SK-N-SH (cell line): ENCODE measurements around the gene RAP2A. TPM values are rescaled to one million over a fixed set of nuclear protein-coding genes. Genes with fewer than 3 reads are reported as not detected.

Experiments
- CTCF ChIA-PET: fragments of 300-600, 350-600 bp; formaldehyde crosslinking; extraction: SDS; loops from one replicate; lab custom pipeline; 2021; lab: Yijun Ruan, JAX
- POLR2A ChIA-PET: fragments of 350-600 bp; sonication (Branson Sonifier 250); formaldehyde crosslinking; extraction: SDS; loops from one replicate; lab custom pipeline; 2020; ENCODE audit warnings: antibody characterized with exemption, inconsistent platforms; lab: Yijun Ruan, JAX
- DNase-seq: peaks from one replicate; pipeline ENCODE4 v3.0.0; 2012
- H2AFZ ChIP-seq: fragments of 200-600 bp; sonication (generic); 2 replicates; pipeline ENCODE4 v1.8.1; 2016; ENCODE audit warnings: antibody characterized with exemption, mild to moderate bottlenecking, low read depth
- H3F3A ChIP-seq: fragments of 200-600 bp; sonication (generic); replicated peaks from 2 replicates; pipeline ENCODE3; 2016; ENCODE audit warnings: antibody characterized with exemption, mild to moderate bottlenecking; ENCODE audit not compliant: insufficient read depth
- H3K27ac ChIP-seq, 2 experiments: fragments of 200-500 bp in 1 of 2; fragments of 200-600 bp in 1 of 2; sonication (Bioruptor generic) in 1 of 2; sonication (generic), shearing (Covaris generic) in 1 of 2; 2 replicates each; pipeline versions ENCODE4 v1.5.1 to v1.6.1; 2014 to 2016; ENCODE audit warnings: low read depth in 2 of 2, inconsistent platforms in 1 of 2, low read length in 1 of 2, mild to moderate bottlenecking in 1 of 2, mixed read lengths in 1 of 2
- H3K27me3 ChIP-seq: fragments of 200-600 bp; sonication (generic), shearing (Covaris generic); 2 replicates; pipeline ENCODE4 v1.6.1; 2016; ENCODE audit warnings: mixed run types; ENCODE audit not compliant: insufficient read depth
- H3K36me3 ChIP-seq, 2 experiments: fragments of 200-500 bp in 1 of 2; fragments of 200-600 bp in 1 of 2; sonication (Bioruptor generic) in 1 of 2; sonication (generic) in 1 of 2; replicated peaks in 1 of 2; 2 replicates each; pipeline versions ENCODE3 to v1.5.1; 2014 to 2016; ENCODE audit warnings: low read length in 1 of 2, mild to moderate bottlenecking in 1 of 2; ENCODE audit not compliant: insufficient read depth in 2 of 2, control insufficient read depth in 1 of 2
- H3K4me1 ChIP-seq, 2 experiments: fragments of 200-500 bp in 1 of 2; fragments of 200-600 bp in 1 of 2; sonication (Bioruptor generic) in 1 of 2; sonication (generic), shearing (Covaris generic) in 1 of 2; 2 replicates each; pipeline versions ENCODE4 v1.5.1 to v1.6.1; 2014 to 2016; ENCODE audit warnings: low read depth in 1 of 2, low read length in 1 of 2, mixed run types in 1 of 2; ENCODE audit not compliant: insufficient read depth in 2 of 2, control insufficient read depth in 1 of 2
- H3K4me2 ChIP-seq: fragments of 200-600 bp; sonication (generic), shearing (Covaris generic); 2 replicates; pipeline ENCODE4 v1.6.1; 2017; ENCODE audit warnings: mixed run types
- H3K4me3 ChIP-seq, 2 experiments: fragments of 200-500 bp in 1 of 2; fragments of 200-600 bp in 1 of 2; sonication (Bioruptor generic) in 1 of 2; sonication (generic), shearing (Covaris generic) in 1 of 2; 2 replicates each; pipeline versions ENCODE4 v1.5.1 to v1.8.1; 2014 to 2016; ENCODE audit warnings: low read depth in 2 of 2, inconsistent platforms in 1 of 2, low read length in 1 of 2, mild to moderate bottlenecking in 1 of 2, mixed read lengths in 1 of 2, moderate library complexity in 1 of 2
- H3K79me2 ChIP-seq: fragments of 200-600 bp; sonication (generic); 2 replicates; pipeline ENCODE4 v1.8.1; 2017; ENCODE audit warnings: mild to moderate bottlenecking; ENCODE audit not compliant: insufficient read depth
- H3K9ac ChIP-seq: fragments of 200-600 bp; sonication (generic); 2 replicates; pipeline ENCODE4 v1.6.1; 2017; ENCODE audit warnings: mixed run types
- H3K9me2 ChIP-seq: fragments of 200-600 bp; sonication (generic); 2 replicates; pipeline ENCODE4 v1.6.1; 2017; ENCODE audit warnings: mixed run types
- H3K9me3 ChIP-seq: fragments of 200-600 bp; sonication (generic); 2 replicates; pipeline ENCODE4 v1.6.1; 2017; ENCODE audit warnings: mixed run types, mild to moderate bottlenecking, moderate library complexity
- H4K20me1 ChIP-seq: fragments of 200-600 bp; sonication (generic); 2 replicates; pipeline ENCODE4 v1.6.1; 2017; ENCODE audit warnings: mild to moderate bottlenecking, mixed run types; ENCODE audit not compliant: insufficient read depth
- CHD2 ChIP-seq: fragments of 150-350 bp; IDR thresholded peaks from 2 replicates; pipeline ENCODE4 v1.6.1; 2018; ENCODE audit warnings: low read length; ENCODE audit not compliant: partially characterized antibody
- EP300 ChIP-seq, 2 experiments: IDR thresholded peaks; 2 replicates each; pipeline versions ENCODE4 v1.4.0 to v1.6.1; 2012; ENCODE audit warnings: borderline replicate concordance in 1 of 2, low read depth in 1 of 2, low read length in 1 of 2
- FOSL2 ChIP-seq: IDR thresholded peaks from 2 replicates; pipeline ENCODE4 v1.4.0; 2012; ENCODE audit warnings: low read depth, mild to moderate bottlenecking, moderate library complexity, borderline replicate concordance
- GABPA ChIP-seq: IDR thresholded peaks from 2 replicates; pipeline ENCODE4 v1.4.0; 2012; ENCODE audit warnings: low read depth, mild to moderate bottlenecking
- GATA2 ChIP-seq: sonication (generic); formaldehyde crosslinking; IDR thresholded peaks from 2 replicates; pipeline ENCODE4 v1.5.0; 2020; ENCODE audit warnings: mild to moderate bottlenecking, missing genetic modification reagents
- MAX ChIP-seq: IDR thresholded peaks from 2 replicates; pipeline ENCODE4 v1.4.0; 2012; ENCODE audit warnings: low read depth
- NFIC ChIP-seq: IDR thresholded peaks from 2 replicates; pipeline ENCODE4 v1.4.0; 2012; ENCODE audit warnings: borderline replicate concordance
- NRF1 ChIP-seq: IDR thresholded peaks from 2 replicates; pipeline ENCODE4 v1.6.1; 2012; ENCODE audit warnings: low read depth, mild to moderate bottlenecking, low read length
- POLR2AphosphoS5 ChIP-seq: IDR thresholded peaks from 2 replicates; pipeline ENCODE4 v1.6.1; 2012; ENCODE audit warnings: low read depth, low read length
- RCOR1 ChIP-seq: fragments of 150-350 bp; IDR thresholded peaks from 2 replicates; pipeline ENCODE4 v1.6.1; 2017; ENCODE audit warnings: antibody characterized with exemption, low read length
- RFX5 ChIP-seq: IDR thresholded peaks from 2 replicates; pipeline ENCODE4 v1.6.1; 2012; ENCODE audit warnings: mild to moderate bottlenecking, improper control_type of control experiment, low read length
- TCF12 ChIP-seq: IDR thresholded peaks from 2 replicates; pipeline ENCODE4 v1.4.0; 2012
- TEAD4 ChIP-seq: IDR thresholded peaks from 2 replicates; pipeline ENCODE4 v1.4.0; 2012; ENCODE audit warnings: mild to moderate bottlenecking, borderline replicate concordance; ENCODE audit not compliant: insufficient read depth
- YY1 ChIP-seq: IDR thresholded peaks from 2 replicates; pipeline ENCODE4 v1.4.0; 2012; ENCODE audit warnings: low read depth, mild to moderate bottlenecking
- ZBTB33 ChIP-seq: IDR thresholded peaks from 2 replicates; pipeline ENCODE4 v1.4.0; 2012; ENCODE audit warnings: low read depth, borderline replicate concordance
- WGBS: methylation state at CpG from one replicate; pipeline ENCODE4 v1.1.6; 2017; ENCODE audit warnings: low lambda C conversion rate; 5-methylcytosine and 5-hydroxymethylcytosine counted together
- polyA plus RNA-seq, 3 experiments: library from polyadenylated mRNA; depleted of rRNA; stranded (reverse); fragments of >200 nt; gene quantifications; 2 replicates each; pipeline ENCODE4 v1.2.3, GENCODE V29; 2012
- TF ChIP-seq, protein P1 (sequence below): IDR thresholded peaks from 2 replicates; pipeline ENCODE4 v1.4.0; 2012; ENCODE audit warnings: low read depth, borderline replicate concordance
- TF ChIP-seq, protein P2 (sequence below): fragments of 200-600 bp; sonication (generic); IDR thresholded peaks from 2 replicates; pipeline ENCODE4 v1.6.1; 2017; ENCODE audit warnings: antibody characterized with exemption, mild to moderate bottlenecking, moderate library complexity

Gene RAP2A
- polyA plus RNA-seq, 1 of the 3 experiments (the other 2 are of a cell fraction), result 6.5 TPM

DNA sequence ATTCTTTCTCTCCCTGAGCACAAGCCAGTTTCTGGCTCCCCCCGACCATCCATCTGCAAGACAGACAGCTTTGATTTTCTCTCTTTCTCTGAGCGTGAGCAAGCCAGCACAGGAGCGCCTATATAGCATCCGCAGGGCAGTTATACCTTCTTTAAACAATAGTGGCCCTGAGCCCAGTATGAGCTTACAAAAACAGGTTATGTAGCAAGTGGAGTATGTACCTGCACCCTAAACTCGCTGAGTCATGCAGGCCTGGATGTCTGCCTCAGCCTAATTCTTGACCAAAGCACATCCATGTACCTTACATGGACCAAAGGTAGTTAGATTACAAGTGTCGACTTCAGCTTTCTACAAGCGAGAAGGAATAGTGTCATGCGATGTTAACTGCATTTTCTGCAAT, 61.7 kb downstream of the RAP2A start:
- H2AFZ ChIP-seq, result no peak overlapping the region
- no peaks in the 10 kb centered on the region for H3K4me1 ChIP-seq
- H4K20me1 ChIP-seq, result no peaks in the 10 kb centered on the region
- no peaks in the 10 kb centered on the region for H3K9me3 ChIP-seq
- H3K27me3 ChIP-seq, result no peaks in the 10 kb centered on the region
- 69% methylated on average over 8 of the region's 8 CpGs for WGBS
- no peaks in the 10 kb centered on the region for H3K9me2 ChIP-seq
- POLR2A ChIA-PET, result no interaction called here
- no peak overlapping the region for H3K4me3 ChIP-seq
- no peaks in the 10 kb centered on the region for H3K79me2 ChIP-seq
- no peak overlapping the region for H3K27ac ChIP-seq
- TF ChIP-seq NFIC (no peak), CHD2 (no peak), TCF12 (no peak), GATA2 (CRISPR knock-in tag) (no peak), YY1 (no peak), NRF1 (no peak), RCOR1 (no peak), ZBTB33 (no peak), GABPA (no peak), EP300 (IDR thresholded peaks at IDR 0.05; ENCODE audit: borderline replicate concordance in 1 of 2, low read depth in 1 of 2, low read length in 1 of 2) (no peak), MAX (no peak)
- TF ChIP-seq, protein P1, sequence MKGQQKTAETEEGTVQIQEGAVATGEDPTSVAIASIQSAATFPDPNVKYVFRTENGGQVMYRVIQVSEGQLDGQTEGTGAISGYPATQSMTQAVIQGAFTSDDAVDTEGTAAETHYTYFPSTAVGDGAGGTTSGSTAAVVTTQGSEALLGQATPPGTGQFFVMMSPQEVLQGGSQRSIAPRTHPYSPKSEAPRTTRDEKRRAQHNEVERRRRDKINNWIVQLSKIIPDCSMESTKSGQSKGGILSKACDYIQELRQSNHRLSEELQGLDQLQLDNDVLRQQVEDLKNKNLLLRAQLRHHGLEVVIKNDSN, result no peak
- TF ChIP-seq, all 33 proteins: peak for 0
- Histone ChIP-seq H3K9ac (no peak overlapping the region), H3K4me2 (no peak overlapping the region), H3K36me3 (no peaks in the 10 kb centered on the region), H3F3A (no peaks in the 10 kb centered on the region)
- DNase-seq, result no peak
- CTCF ChIA-PET, result no interaction called here

DNA sequence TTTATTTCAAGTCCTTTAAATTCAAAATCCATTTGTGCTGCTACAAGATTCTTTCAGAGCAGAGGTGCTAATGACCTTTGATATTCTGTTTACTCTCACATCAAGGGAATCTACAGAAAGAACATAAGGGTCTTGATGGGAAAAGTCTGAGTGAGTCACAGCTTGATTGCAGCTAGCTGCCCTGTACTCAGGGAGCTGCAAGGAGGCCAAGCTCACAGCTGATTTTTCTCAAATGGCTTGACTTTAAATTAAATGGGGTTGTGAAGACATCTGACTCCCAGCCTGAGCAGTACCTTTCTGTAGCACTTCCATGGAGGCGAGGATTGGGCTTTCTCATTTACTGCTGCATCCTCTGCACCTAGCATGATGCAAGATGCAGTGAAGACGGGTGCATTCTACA, 62.5 kb downstream of the RAP2A start:
- no peaks in the 10 kb centered on the region for H3K79me2 ChIP-seq
- no peaks in the 10 kb centered on the region for H3K9me2 ChIP-seq
- no peaks in the 10 kb centered on the region for H3K36me3 ChIP-seq
- H3K4me2 ChIP-seq, result no peak overlapping the region
- POLR2A ChIA-PET, result no interaction called here
- no peak overlapping the region for H3K4me3 ChIP-seq
- no peak overlapping the region for H2AFZ ChIP-seq
- H3K9me3 ChIP-seq, result no peaks in the 10 kb centered on the region
- 52% methylated on average over 2 of the region's 2 CpGs for WGBS
- no peaks in the 10 kb centered on the region for H3K27me3 ChIP-seq
- H4K20me1 ChIP-seq, result no peaks in the 10 kb centered on the region
- no peaks in the 10 kb centered on the region for H3K4me1 ChIP-seq
- no peaks in the 10 kb centered on the region for H3F3A ChIP-seq
- H3K9ac ChIP-seq, result no peak overlapping the region
- CTCF ChIA-PET, result no interaction called here
- DNase-seq, result no peak
- no peak overlapping the region for H3K27ac ChIP-seq
- TF ChIP-seq GABPA, result no peak
- no peak for TF ChIP-seq ZBTB33
- no peak for TF ChIP-seq FOSL2
- TF ChIP-seq TCF12, result no peak
- no peak for TF ChIP-seq RFX5
- no peak for TF ChIP-seq POLR2AphosphoS5
- no peak for TF ChIP-seq TEAD4
- TF ChIP-seq, protein P1, result no peak
- TF ChIP-seq, protein P2, sequence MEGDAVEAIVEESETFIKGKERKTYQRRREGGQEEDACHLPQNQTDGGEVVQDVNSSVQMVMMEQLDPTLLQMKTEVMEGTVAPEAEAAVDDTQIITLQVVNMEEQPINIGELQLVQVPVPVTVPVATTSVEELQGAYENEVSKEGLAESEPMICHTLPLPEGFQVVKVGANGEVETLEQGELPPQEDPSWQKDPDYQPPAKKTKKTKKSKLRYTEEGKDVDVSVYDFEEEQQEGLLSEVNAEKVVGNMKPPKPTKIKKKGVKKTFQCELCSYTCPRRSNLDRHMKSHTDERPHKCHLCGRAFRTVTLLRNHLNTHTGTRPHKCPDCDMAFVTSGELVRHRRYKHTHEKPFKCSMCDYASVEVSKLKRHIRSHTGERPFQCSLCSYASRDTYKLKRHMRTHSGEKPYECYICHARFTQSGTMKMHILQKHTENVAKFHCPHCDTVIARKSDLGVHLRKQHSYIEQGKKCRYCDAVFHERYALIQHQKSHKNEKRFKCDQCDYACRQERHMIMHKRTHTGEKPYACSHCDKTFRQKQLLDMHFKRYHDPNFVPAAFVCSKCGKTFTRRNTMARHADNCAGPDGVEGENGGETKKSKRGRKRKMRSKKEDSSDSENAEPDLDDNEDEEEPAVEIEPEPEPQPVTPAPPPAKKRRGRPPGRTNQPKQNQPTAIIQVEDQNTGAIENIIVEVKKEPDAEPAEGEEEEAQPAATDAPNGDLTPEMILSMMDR, result no peak
